HG02763 (cell line): Measurements from ENCODE around the gene ATP8A2.
"Not testable (repeated sequence)": the region's sequence is repeated elsewhere in the genome, so short reads cannot be mapped to it uniquely, and the experiment has no call there.

Source experiments
- ATAC-seq: cut with Tn5 transposase; IDR thresholded peaks from one replicate; pipeline ENCODE4 v1.9.1; 2021; ENCODE audit warnings: mild to moderate bottlenecking, moderate library complexity; ENCODE audit not compliant: unreplicated experiment

The ATP8A2 gene

GRCh38 chr13:26052337-26052736 lies 680.6 kb downstream of the ATP8A2 start:
- no peak for ATAC-seq

GRCh38 chr13:26053418-26053980 lies 681.7 kb downstream of the ATP8A2 start:
- ATAC-seq = no peak

DNA sequence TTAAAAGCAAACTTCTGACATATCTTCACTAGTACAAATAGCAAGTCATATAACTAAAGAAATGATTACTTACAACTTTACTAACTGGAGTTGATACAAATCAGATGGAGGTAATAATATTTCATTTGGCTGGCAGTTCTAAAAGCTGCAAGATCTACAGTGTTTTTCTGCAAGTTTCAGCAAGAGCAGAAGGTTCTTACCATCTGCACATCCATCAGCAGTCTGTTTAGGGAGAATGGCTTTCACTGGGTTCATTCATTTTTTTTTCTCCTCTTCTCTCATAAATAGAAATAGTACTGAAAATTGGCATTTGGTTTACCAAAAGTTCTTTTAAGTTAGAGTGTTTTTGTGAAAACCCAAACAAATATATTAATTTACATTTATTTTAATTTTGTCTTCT lies 683.1 kb downstream of the ATP8A2 start:
- ATAC-seq = no peak

DNA sequence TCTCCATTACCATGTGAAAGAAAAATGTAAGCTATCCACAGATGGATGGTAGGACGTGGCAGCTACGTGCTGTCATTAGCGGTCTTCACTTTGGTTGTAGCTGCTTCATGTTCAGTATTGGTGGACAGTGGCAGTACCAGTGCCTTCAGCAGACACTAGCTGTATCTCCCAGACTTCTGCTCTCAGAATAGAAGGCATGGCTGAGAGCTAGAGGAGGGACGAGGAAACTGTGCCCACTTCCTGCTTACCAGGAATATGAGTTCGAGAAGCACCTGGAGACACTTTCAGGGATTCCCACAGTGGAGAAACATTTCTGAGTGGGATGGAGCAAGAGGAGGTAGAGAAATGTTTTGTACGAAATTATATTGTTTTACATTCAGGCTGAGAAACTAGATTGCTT lies 686.9 kb downstream of the ATP8A2 start:
- ATAC-seq = no peak

- no peak for ATAC-seq
Measured at GRCh38 chr13:26060357-26060756, 688.6 kb downstream of the ATP8A2 start.

DNA sequence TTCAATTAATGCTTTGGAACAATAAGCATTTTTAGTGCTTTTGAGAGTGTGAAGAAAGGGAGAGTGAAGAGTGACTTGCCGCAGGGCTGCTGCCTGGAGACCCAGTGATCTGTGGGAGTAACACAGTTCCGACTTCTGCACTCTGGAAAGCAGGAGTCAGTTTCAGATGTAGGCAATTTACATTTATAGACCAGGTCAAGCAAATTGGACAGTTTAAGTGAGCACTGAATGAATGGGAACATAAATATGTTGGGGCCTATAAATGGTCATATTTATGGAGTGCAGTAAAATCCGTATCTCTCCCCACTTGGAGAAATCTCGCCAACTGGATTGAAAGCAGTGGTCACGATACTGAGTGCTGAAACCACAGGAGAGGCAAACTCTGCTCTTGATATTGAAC lies 689.5 kb downstream of the ATP8A2 start:
- ATAC-seq = no peak

GRCh38 chr13:26061947-26062346 lies 690.2 kb downstream of the ATP8A2 start:
- no peak for ATAC-seq

- ATAC-seq = no peak
Measured at GRCh38 chr13:26062853-26063444, 691.2 kb downstream of the ATP8A2 start.

DNA sequence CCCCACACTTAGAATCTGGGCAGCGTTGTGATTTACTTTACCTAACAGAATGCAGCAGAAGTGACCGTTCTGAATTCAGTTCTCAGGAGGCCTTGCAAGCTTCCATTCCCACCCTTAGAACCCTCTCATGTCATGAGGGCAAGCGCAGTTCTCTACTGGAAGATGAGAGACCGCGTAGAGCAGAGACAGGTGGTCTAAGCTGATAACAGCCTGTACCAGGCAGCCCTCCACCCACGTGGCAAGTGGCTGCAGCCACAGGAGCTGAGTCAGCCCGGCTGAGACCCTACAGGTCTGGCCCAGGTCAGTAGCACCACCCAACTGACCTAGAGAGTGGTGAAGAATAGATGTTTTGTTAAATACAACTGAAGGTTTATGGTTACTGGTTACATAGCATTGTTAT lies 694.7 kb downstream of the ATP8A2 start:
- not testable (repeated sequence) for ATAC-seq

DNA sequence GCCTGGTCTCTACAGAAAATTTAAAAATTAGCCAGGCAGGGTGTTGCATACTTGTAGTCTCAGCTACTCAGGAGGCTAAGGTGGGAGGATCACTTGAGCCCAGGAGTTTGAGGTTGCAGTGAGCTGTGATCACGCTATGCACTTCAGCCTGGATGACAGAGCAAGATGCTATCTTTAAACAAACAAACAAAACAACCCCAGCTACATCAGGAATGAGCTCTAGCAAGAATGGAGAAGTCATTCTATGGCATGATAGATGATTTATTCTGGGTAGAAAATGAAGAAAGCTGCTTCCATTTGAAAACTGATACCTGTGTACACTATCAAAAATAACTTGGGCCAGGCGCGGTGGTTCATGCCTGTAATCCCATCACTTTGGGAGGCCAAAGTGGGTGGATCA lies 695.8 kb downstream of the ATP8A2 start:
- ATAC-seq = no peak

- ATAC-seq = not testable (repeated sequence)
Measured at GRCh38 chr13:26068372-26068771, 696.6 kb downstream of the ATP8A2 start.

DNA sequence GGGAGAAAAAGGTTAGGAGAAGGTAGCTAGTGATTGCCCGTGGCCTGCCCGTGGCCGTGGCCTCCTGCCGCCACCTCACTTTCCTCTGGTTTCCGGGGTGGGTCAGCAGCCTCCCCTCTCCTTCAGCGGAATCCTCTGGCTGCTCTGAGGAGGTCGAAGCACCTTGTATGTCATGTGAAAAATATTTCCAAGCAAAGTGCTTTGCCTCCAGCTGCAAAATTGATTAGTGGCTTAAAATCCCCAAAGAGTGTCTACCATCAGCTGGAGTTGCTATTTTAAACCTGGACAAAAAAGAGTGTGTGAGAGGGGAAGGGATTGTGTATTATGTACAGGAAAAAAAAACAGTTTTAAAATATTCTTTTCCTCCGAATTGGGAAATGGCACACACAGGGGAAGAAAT lies 697.9 kb downstream of the ATP8A2 start:
- not testable (repeated sequence) for ATAC-seq

- ATAC-seq = no peak
Measured at GRCh38 chr13:26071691-26072090, 699.9 kb downstream of the ATP8A2 start.

- not testable (repeated sequence) for ATAC-seq
Measured at GRCh38 chr13:26072335-26072734, 700.6 kb downstream of the ATP8A2 start.

GRCh38 chr13:26074706-26075105 lies 702.9 kb downstream of the ATP8A2 start:
- ATAC-seq = no peak
